Measurements from ENCODE around the gene TBXAS1. TPM values are rescaled to one million over a fixed set of nuclear protein-coding genes. Genes with fewer than 3 reads are reported as not detected.
A peak's percentile ranks its signal among the peaks of the same experiment; 100 is the strongest.

TBXAS1 gene
- total RNA-seq, 1 donor from 2014 or later: 65.4 TPM

DNA sequence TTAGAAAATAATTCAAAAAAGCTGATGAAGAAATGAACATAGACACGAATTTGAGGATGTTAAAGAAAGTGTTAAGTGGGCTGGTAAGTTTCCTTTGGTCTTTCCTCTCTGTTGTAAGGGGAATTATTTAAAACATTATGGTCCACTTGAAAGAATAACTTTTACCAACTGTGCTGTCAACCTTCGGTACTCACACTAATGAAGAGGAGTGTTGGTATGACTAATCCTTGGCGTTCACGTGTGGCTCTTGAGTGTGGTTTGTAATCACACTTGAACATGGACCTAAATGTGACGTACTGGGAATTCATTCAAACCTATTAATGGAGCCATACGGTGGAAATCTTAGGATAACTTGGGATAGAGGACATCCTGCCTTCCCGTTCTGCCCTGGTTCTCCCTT is 41.3 kb downstream of the TBXAS1 start:
- H3K27me3 ChIP-seq: no peaks in the 10 kb centered on the region
- H3K27ac ChIP-seq: no peak overlapping the region
- intact Hi-C loops (cut with DNase I): no loop called here
- no peak for DNase-seq
- ATAC-seq: peak; percentile 60
- peaks cover 5% of the 10 kb centered on the region for H3K4me1 ChIP-seq
- TF ChIP-seq, protein P1, sequence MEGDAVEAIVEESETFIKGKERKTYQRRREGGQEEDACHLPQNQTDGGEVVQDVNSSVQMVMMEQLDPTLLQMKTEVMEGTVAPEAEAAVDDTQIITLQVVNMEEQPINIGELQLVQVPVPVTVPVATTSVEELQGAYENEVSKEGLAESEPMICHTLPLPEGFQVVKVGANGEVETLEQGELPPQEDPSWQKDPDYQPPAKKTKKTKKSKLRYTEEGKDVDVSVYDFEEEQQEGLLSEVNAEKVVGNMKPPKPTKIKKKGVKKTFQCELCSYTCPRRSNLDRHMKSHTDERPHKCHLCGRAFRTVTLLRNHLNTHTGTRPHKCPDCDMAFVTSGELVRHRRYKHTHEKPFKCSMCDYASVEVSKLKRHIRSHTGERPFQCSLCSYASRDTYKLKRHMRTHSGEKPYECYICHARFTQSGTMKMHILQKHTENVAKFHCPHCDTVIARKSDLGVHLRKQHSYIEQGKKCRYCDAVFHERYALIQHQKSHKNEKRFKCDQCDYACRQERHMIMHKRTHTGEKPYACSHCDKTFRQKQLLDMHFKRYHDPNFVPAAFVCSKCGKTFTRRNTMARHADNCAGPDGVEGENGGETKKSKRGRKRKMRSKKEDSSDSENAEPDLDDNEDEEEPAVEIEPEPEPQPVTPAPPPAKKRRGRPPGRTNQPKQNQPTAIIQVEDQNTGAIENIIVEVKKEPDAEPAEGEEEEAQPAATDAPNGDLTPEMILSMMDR (IDR thresholded peaks at IDR 0.05): no peak
- H3K4me3 ChIP-seq: no peak overlapping the region
- H3K9me3 ChIP-seq: no peaks in the 10 kb centered on the region
- no peaks in the 10 kb centered on the region for H3K36me3 ChIP-seq

DNA sequence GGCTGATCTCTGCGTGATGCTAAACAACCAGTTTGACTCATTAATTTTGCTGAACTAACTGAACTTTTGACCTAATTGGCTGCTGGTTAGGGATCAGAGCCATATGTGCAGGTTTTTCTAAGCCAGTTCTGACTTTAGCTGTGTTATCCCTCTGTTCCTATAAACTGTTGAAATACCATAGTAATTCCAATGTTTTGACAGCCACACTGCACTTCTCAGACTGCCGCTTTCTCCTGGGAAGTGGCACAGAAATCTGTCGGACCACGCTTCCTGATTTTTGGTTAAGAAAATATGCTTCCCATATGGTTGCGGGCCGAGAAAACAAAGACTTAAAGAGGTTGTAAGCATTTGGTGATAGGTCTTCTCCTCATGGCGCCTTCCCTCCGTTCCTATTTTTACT is 42.3 kb downstream of the TBXAS1 start:
- intact Hi-C loops (cut with DNase I): no loop called here
- TF ChIP-seq, protein P1 (IDR thresholded peaks at IDR 0.05): no peak
- DNase-seq: no peak
- Histone ChIP-seq H3K27me3 (no peaks in the 10 kb centered on the region), H3K4me1 (peaks cover 14% of the 10 kb centered on the region), H3K27ac (peak overlapping the region; percentile 36), H3K36me3 (no peaks in the 10 kb centered on the region), H3K4me3 (no peak overlapping the region), H3K9me3 (no peaks in the 10 kb centered on the region)
- ATAC-seq: no peak

DNA sequence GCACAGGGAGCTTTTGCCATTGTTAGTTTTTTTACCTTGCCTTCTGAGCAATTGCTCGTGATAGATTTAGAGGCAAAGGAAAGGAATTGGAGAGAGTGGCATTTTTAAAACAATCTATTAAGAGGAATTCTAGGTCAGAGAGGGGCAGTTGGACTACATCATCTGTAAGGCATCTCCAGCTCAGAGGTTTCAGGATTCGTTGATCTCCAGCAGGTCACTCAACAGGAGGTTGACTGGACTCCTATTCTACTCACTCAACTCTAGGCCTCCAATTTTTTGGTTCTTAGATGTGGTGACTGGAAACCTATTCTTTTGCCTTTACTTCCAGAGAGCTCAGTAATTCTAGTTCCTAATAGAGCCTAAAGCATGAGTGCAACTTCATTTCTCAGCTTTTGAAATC is 42.8 kb downstream of the TBXAS1 start:
- H3K36me3 ChIP-seq: no peaks in the 10 kb centered on the region
- DNase-seq (no peak), ATAC-seq (no peak)
- TF ChIP-seq, protein P1 (IDR thresholded peaks at IDR 0.05): no peak
- H3K9me3 ChIP-seq: no peaks in the 10 kb centered on the region
- H3K27ac ChIP-seq: no peak overlapping the region
- no peaks in the 10 kb centered on the region for H3K27me3 ChIP-seq
- peaks cover 14% of the 10 kb centered on the region for H3K4me1 ChIP-seq
- H3K4me3 ChIP-seq: no peak overlapping the region
- intact Hi-C loops (cut with DNase I): no loop called here

DNA sequence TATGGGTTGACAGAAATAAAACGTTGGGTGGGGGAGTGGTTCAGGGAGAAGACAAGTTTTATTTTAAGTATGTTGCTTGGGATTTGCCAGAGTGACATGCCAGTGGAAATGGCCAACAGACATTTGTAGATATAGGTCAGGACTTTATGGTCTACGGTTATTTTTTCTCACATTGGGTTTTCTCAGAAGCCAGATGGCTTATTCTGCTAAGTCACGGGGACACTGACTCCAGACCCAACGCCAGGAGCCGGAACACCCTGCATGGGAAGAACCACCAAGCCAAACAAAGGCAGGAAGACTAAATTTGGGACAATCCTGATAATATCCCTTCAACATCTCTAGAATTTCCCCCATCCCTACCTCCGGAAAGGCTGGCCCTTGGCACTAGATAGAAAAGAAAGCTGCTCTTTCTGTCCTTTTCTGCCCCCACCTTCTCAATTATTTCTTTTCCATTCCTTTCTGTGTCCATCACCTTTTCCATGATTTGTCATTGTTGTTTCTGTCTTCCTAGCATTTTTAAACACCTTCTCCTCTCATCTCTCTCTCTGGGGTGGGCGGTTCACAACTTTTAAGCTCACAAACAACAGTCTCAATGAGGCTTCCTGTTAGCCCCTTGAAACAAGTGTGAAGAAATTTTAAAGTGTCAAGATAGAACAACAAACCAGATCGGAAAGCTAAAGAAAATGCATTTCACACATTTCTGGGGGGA is 44.7 kb downstream of the TBXAS1 start:
- DNase-seq (no peak), ATAC-seq (no peak)
- Histone ChIP-seq H3K4me1 (peaks cover 14% of the 10 kb centered on the region), H3K27me3 (no peaks in the 10 kb centered on the region), H3K36me3 (no peaks in the 10 kb centered on the region), H3K27ac (no peak overlapping the region), H3K4me3 (no peak overlapping the region), H3K9me3 (no peaks in the 10 kb centered on the region)
- intact Hi-C loops (cut with DNase I): no loop called here
- TF ChIP-seq, protein P1 (IDR thresholded peaks at IDR 0.05): no peak

DNA sequence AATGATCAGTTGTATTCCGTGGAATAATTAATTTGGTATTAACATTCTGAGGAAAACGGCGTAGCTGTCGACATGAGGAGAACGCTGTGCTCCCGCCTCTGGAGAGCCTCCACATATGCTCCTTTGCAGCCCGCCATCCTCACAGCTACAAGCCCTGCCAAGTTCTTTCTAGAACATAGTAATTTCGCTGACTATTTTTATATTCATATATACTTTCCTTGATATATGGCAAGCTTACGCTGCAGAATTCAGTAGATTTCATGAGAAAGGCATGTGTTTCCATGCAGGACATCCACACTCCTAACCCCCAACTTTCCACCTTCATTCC is 45.2 kb downstream of the TBXAS1 start:
- ATAC-seq (no peak), DNase-seq (no peak)
- no peak overlapping the region for H3K27ac ChIP-seq
- intact Hi-C loops (cut with DNase I): no loop called here
- no peaks in the 10 kb centered on the region for H3K27me3 ChIP-seq
- H3K4me1 ChIP-seq: peaks cover 14% of the 10 kb centered on the region
- TF ChIP-seq, protein P1 (IDR thresholded peaks at IDR 0.05): no peak
- H3K4me3 ChIP-seq: no peak overlapping the region
- H3K9me3 ChIP-seq: no peaks in the 10 kb centered on the region
- no peaks in the 10 kb centered on the region for H3K36me3 ChIP-seq

DNA sequence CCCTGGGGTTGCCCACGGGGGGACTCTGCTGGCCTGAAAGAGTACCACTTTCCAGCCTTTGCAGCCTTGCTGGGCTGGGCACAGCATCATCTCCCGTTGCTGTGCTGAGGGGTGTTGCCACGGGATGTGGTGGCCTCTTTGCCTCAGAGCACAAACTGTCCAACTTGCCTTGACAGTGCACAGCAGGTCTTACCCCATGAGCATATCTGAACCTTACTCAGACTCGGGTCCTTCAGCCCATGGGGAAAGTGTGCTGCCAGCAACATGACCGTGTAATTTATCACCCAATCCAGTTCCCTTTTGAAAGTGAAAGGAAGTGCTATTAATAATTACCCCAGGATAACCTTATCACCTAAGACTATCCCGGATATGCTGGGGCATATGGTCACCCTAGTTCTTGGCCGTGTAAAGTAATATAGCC is 46.8 kb downstream of the TBXAS1 start:
- no peaks in the 10 kb centered on the region for H3K36me3 ChIP-seq
- ATAC-seq: peak; percentile 96
- no peaks in the 10 kb centered on the region for H3K9me3 ChIP-seq
- peaks cover 10% of the 10 kb centered on the region for H3K4me1 ChIP-seq
- TF ChIP-seq, protein P1 (IDR thresholded peaks at IDR 0.05): no peak
- DNase-seq: peak; percentile 73
- H3K27me3 ChIP-seq: no peaks in the 10 kb centered on the region
- intact Hi-C loops (cut with DNase I): no loop called here
- no peak overlapping the region for H3K27ac ChIP-seq
- no peak overlapping the region for H3K4me3 ChIP-seq
